NCI-H1694 (cell line): ENCODE data around the gene MTHFD1L.
"Not testable (repeated sequence)": the region's sequence is repeated elsewhere in the genome, so short reads cannot be mapped to it uniquely, and the experiment has no call there.

Experiments
- DNase-seq: peaks from one replicate; lab custom pipeline; 2025; lab: John Stamatoyannopoulos, UW

MTHFD1L gene

GRCh38 chr6:151042911-151043330, 177.4 kb downstream of the MTHFD1L start:
- DNase-seq: not testable (repeated sequence)

- no peak for DNase-seq
Measured at GRCh38 chr6:151043944-151044343, 178.4 kb downstream of the MTHFD1L start.

GRCh38 chr6:151044465-151045441, 179.3 kb downstream of the MTHFD1L start:
- no peak for DNase-seq

GRCh38 chr6:151045511-151046222, 180.2 kb downstream of the MTHFD1L start:
- DNase-seq: not testable (repeated sequence)

GRCh38 chr6:151051164-151051563, 185.7 kb downstream of the MTHFD1L start:
- DNase-seq: no peak

- DNase-seq: no peak
Measured at GRCh38 chr6:151052021-151052646, 186.6 kb downstream of the MTHFD1L start.

- no peak for DNase-seq
Measured at GRCh38 chr6:151054306-151054705, 188.8 kb downstream of the MTHFD1L start.

GRCh38 chr6:151056230-151056907, 190.9 kb downstream of the MTHFD1L start:
- DNase-seq: no peak

- DNase-seq: no peak
Measured at GRCh38 chr6:151057061-151057460, 191.6 kb downstream of the MTHFD1L start.

- DNase-seq: no peak
Measured at GRCh38 chr6:151058021-151058733, 192.7 kb downstream of the MTHFD1L start.

- no peak for DNase-seq
Measured at GRCh38 chr6:151059612-151060095, 194.2 kb downstream of the MTHFD1L start.

- no peak for DNase-seq
Measured at GRCh38 chr6:151060096-151060765, 194.7 kb downstream of the MTHFD1L start.

- DNase-seq: no peak
Measured at GRCh38 chr6:151060766-151061531, 195.4 kb downstream of the MTHFD1L start.

GRCh38 chr6:151063352-151063751, 197.8 kb downstream of the MTHFD1L start:
- no peak for DNase-seq

GRCh38 chr6:151063842-151064647, 198.5 kb downstream of the MTHFD1L start:
- no peak for DNase-seq

GRCh38 chr6:151065027-151065815, 199.7 kb downstream of the MTHFD1L start:
- DNase-seq: no peak

- DNase-seq: no peak
Measured at GRCh38 chr6:151067684-151068596, 202.4 kb downstream of the MTHFD1L start.
